CD4-positive, alpha-beta T cell (primary cell): Measurements from ENCODE around the gene CCR5. TPM values are rescaled to one million over a fixed set of nuclear protein-coding genes. Genes with fewer than 3 reads are reported as not detected.

Experiments
- ATAC-seq: fragments of 200-7000 bp; cut with Tn5 transposase; one replicate; pipeline ENCODE4 v1.10.0; 2022; ENCODE audit warnings: mild to moderate bottlenecking; ENCODE audit not compliant: poor library complexity
- CTCF ChIA-PET: fragments of 350-600 bp; sonication (Branson Sonifier 250); formaldehyde crosslinking; loops from one replicate; lab custom pipeline; 2021; ENCODE audit warnings: antibody characterized with exemption, inconsistent platforms; lab: Charles Lee
- POLR2A ChIA-PET: fragments of 350-600 bp; sonication (Branson Sonifier 250); formaldehyde crosslinking; loops from one replicate; lab custom pipeline; 2021; ENCODE audit warnings: antibody characterized with exemption, inconsistent platforms; lab: Charles Lee
- DNase-seq, 14 experiments: peaks; one replicate each; pipeline ENCODE4 v3.0.0-alpha.2; 2013 to 2020; ENCODE audit warnings: mixed read lengths in 2 of 14
- H3K27ac ChIP-seq, 2 donors: one replicate each; pipeline versions ENCODE4 v1.5.1 to v1.7.0; 2013; ENCODE audit warnings: low read length in 2 of 2, low read depth in 1 of 2, mild to moderate bottlenecking in 1 of 2
- H3K27me3 ChIP-seq, 2 experiments: 1 replicate in 1 of 2; 2 replicates in 1 of 2; pipeline versions ENCODE4 v1.6.1 to v1.7.0; 2013; ENCODE audit warnings: low read length in 2 of 2, control low read depth in 1 of 2, mild to moderate bottlenecking in 1 of 2, moderate library complexity in 1 of 2; ENCODE audit not compliant: insufficient read depth in 2 of 2, control insufficient read depth in 1 of 2
- H3K36me3 ChIP-seq: one replicate; pipeline ENCODE4 v1.6.1; 2013; ENCODE audit warnings: low read length, control low read depth; ENCODE audit not compliant: insufficient read depth
- H3K4me1 ChIP-seq: one replicate; pipeline ENCODE4 v1.6.1; 2013; ENCODE audit warnings: low read length, control low read depth; ENCODE audit not compliant: insufficient read depth
- H3K4me3 ChIP-seq: one replicate; pipeline ENCODE4 v1.5.1; 2013; ENCODE audit warnings: mild to moderate bottlenecking, low read length, moderate library complexity
- H3K9me3 ChIP-seq, 2 experiments: 1 replicate in 1 of 2; 2 replicates in 1 of 2; pipeline versions ENCODE4 v1.6.1 to v1.7.0; 2013; ENCODE audit warnings: low read length in 2 of 2, mild to moderate bottlenecking in 2 of 2, control low read depth in 1 of 2, moderate library complexity in 1 of 2; ENCODE audit not compliant: control insufficient read depth in 1 of 2, insufficient read depth in 1 of 2
- H3K27ac Mint-ChIP-seq: one replicate; pipeline ENCODE4 v1.8.0; 2020; ENCODE audit warnings: mixed read lengths
- H3K27me3 Mint-ChIP-seq: one replicate; pipeline ENCODE4 v1.8.0; 2021; ENCODE audit warnings: mixed read lengths
- H3K36me3 Mint-ChIP-seq: one replicate; pipeline ENCODE4 v1.8.0; 2021; ENCODE audit warnings: low read depth, mixed read lengths
- H3K4me1 Mint-ChIP-seq: one replicate; pipeline ENCODE4 v1.8.0; 2021; ENCODE audit warnings: low read depth, mixed read lengths
- H3K4me3 Mint-ChIP-seq: one replicate; pipeline ENCODE4 v1.8.0; 2020; ENCODE audit warnings: mild to moderate bottlenecking, mixed read lengths
- H3K9me3 Mint-ChIP-seq: one replicate; pipeline ENCODE4 v1.8.0; 2020; ENCODE audit warnings: mixed read lengths
- CTCF ChIP-seq: fragments of 200-600 bp; IDR thresholded peaks from one replicate; pipeline ENCODE4 v1.8.0; 2022; ENCODE audit warnings: antibody characterized with exemption, mild to moderate bottlenecking
- intact Hi-C, 2 experiments: fragments of 100-400 bp; cut with DNase I in 1 of 2; cut with micrococcal nuclease in 1 of 2; formaldehyde crosslinking; loops; one replicate each; pipeline versions ENCODE4 v1.15.1 to v1.9.0; 2023 to 2025; cut with DNase I, micrococcal nuclease
- total RNA-seq, 174 experiments: library from RNA in 2 of 174; stranded (reverse) in 2 of 174; gene quantifications; one replicate each; pipeline ENCODE4 v1.2.3 and lab custom pipeline; 2021 to 2026

Gene CCR5
- total RNA-seq, 2 experiments from 2014 or later: 1.1 to 1.4 TPM

GRCh38 chr3:46371519-46372340 is 984 bp downstream of the CCR5 start:
- peak overlapping the region in 1 of 2 donors; percentile 4 for H3K27ac ChIP-seq
- POLR2A ChIA-PET: interaction anchor here (1.3 to 1.8 kb wide), 2 partner anchors 92 to 95 kb away, joined by 7 read pairs; no protein-coding TSS in a partner anchor

GRCh38 chr3:46372492-46373359 is 2.0 kb downstream of the CCR5 start:
- no peaks in the 10 kb centered on the region for H3K36me3 Mint-ChIP-seq
- Histone ChIP-seq H3K27me3 (no peaks in the 10 kb centered on the region), H3K9me3 (no peaks in the 10 kb centered on the region), H3K27ac (no peak overlapping the region), H3K4me1 (peaks cover 68% of the 10 kb centered on the region), H3K36me3 (no peaks in the 10 kb centered on the region), H3K4me3 (peak overlapping the region; percentile 43)
- peak overlapping the region; percentile 64 for H3K4me3 Mint-ChIP-seq
- no peak for TF ChIP-seq CTCF
- peak; percentile 32 for ATAC-seq
- peak in 3 of 14 experiments; percentile 57 to 70 (median 63) for DNase-seq
- H3K4me1 Mint-ChIP-seq: peaks cover 59% of the 10 kb centered on the region
- peak overlapping the region; percentile 28 for H3K27ac Mint-ChIP-seq
- no peaks in the 10 kb centered on the region for H3K9me3 Mint-ChIP-seq
- ChIA-PET POLR2A (interaction anchor here (1.3 kb wide), 1 partner anchor 96 kb away, joined by 7 read pairs; no protein-coding TSS in a partner anchor), CTCF (interaction anchor here (0.6 to 6.3 kb wide), 13 partner anchors 9 to 434 kb away, joined by 3 to 86 read pairs (median 4); partner anchors contain the start of genes CCR2 and CXCR6)
- no peaks in the 10 kb centered on the region for H3K27me3 Mint-ChIP-seq
- intact Hi-C loops: loop anchor here (2.0 to 5.0 kb wide), 2 partner anchors 96 to 295 kb away; no protein-coding TSS in a partner anchor

More at GRCh38 chr3:46371519-46372340, 984 bp downstream of the CCR5 start:
- Mint-ChIP-seq H3K9me3 (no peaks in the 10 kb centered on the region), H3K27ac (peak overlapping the region; percentile 37), H3K27me3 (no peaks in the 10 kb centered on the region), H3K4me3 (peak overlapping the region; percentile 16), H3K4me1 (peaks cover 59% of the 10 kb centered on the region), H3K36me3 (no peaks in the 10 kb centered on the region)
- Histone ChIP-seq H3K27me3 (no peaks in the 10 kb centered on the region), H3K9me3 (no peaks in the 10 kb centered on the region), H3K4me1 (peaks cover 71% of the 10 kb centered on the region), H3K36me3 (no peaks in the 10 kb centered on the region), H3K4me3 (peak overlapping the region; percentile 43)
- intact Hi-C loops: loop anchor here (2.0 to 5.0 kb wide), 2 partner anchors 95 to 294 kb away; no protein-coding TSS in a partner anchor
- TF ChIP-seq CTCF: no peak
- ATAC-seq (no peak), DNase-seq (no peak)
- CTCF ChIA-PET: interaction anchor here (0.8 to 6.3 kb wide), 11 partner anchors 8 to 428 kb away, joined by 3 to 86 read pairs (median 4); partner anchors contain the start of genes CCR2 and CXCR6

GRCh38 chr3:46374755-46375154 is 4.0 kb downstream of the CCR5 start:
- H3K9me3 ChIP-seq: no peaks in the 10 kb centered on the region
- Mint-ChIP-seq H3K4me3 (no peak overlapping the region), H3K27me3 (no peaks in the 10 kb centered on the region), H3K27ac (no peak overlapping the region), H3K4me1 (peaks cover 45% of the 10 kb centered on the region), H3K9me3 (no peaks in the 10 kb centered on the region), H3K36me3 (no peaks in the 10 kb centered on the region)
- no peak for TF ChIP-seq CTCF
- POLR2A ChIA-PET: no interaction called here
- intact Hi-C loops: loop anchor here (5.0 kb wide), 2 partner anchors 297 to 437 kb away; no protein-coding TSS in a partner anchor
- CTCF ChIA-PET: interaction anchor here (0.9 kb wide), 3 partner anchors 10 to 99 kb away, joined by 3 to 4 read pairs (median 3); no protein-coding TSS in a partner anchor
- H3K36me3 ChIP-seq: no peaks in the 10 kb centered on the region
- H3K27ac ChIP-seq: peak overlapping the region in 1 of 2 donors; percentile 10
- H3K4me1 ChIP-seq: peaks cover 51% of the 10 kb centered on the region
- ATAC-seq (no peak), DNase-seq (no peak)
- no peaks in the 10 kb centered on the region for H3K27me3 ChIP-seq
- no peak overlapping the region for H3K4me3 ChIP-seq
